ENCODE data around the gene ARHGEF39.

- TF ChIP-seq, protein P1, sequence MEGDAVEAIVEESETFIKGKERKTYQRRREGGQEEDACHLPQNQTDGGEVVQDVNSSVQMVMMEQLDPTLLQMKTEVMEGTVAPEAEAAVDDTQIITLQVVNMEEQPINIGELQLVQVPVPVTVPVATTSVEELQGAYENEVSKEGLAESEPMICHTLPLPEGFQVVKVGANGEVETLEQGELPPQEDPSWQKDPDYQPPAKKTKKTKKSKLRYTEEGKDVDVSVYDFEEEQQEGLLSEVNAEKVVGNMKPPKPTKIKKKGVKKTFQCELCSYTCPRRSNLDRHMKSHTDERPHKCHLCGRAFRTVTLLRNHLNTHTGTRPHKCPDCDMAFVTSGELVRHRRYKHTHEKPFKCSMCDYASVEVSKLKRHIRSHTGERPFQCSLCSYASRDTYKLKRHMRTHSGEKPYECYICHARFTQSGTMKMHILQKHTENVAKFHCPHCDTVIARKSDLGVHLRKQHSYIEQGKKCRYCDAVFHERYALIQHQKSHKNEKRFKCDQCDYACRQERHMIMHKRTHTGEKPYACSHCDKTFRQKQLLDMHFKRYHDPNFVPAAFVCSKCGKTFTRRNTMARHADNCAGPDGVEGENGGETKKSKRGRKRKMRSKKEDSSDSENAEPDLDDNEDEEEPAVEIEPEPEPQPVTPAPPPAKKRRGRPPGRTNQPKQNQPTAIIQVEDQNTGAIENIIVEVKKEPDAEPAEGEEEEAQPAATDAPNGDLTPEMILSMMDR (IDR thresholded peaks at IDR 0.05): no peak
- peak; percentile 69 for TF ChIP-seq POLR2AphosphoS5 (IDR thresholded peaks at IDR 0.05)
- peak in 1 of 2 donors; percentile 39 for TF ChIP-seq POLR2A (IDR thresholded peaks at IDR 0.05)
- TF ChIP-seq EP300 (IDR thresholded peaks at IDR 0.05): no peak
These were observed 20.5 kb upstream of the ARHGEF39 start for GRCh38 chr9:35685506-35685905.
